ENCODE data around the gene NOC2L. TPM values are rescaled to one million over a fixed set of nuclear protein-coding genes. Genes with fewer than 3 reads are reported as not detected.

NOC2L gene
- total and polyA plus RNA-seq, 9 of the 15 experiments (the other 6 are each of a cell fraction or from before 2014, with no cell fraction given): 4.0 to 410 (median 200) TPM

DNA sequence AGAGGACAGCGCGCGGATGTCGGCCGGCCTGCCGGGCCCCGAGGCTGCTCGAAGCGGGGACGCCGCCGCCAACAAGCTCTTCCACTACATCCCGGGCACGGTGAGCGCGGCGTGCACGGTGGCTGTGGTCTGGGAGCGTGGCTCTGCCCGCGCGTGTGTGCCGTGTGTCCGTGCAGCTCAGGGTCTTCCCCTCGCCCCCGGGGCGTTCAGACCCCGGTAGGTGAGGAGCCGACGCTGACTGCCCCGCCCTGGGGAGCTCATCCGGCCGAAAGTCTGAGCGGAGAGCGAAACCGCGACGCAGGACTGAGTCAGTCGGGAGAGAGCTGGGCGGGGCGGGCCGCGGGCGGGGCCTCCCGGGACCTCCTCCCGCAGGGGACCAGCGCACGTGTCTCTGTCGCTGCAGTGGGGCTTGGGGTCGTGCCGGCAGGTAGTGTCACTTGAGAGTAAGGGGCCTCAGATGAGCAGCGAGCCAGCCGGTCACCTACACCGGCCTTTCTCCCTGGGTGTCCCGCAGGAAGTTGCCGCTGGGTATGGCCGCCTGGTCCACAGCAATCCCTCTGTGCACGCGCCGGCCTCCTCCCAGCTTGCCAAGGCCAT, 7.7 kb upstream of the NOC2L start (continued):
- no peak; the same call in 1 of the 2 replicates for TF ChIP-seq TCF7 (IDR thresholded peaks at IDR 0.05; ENCODE audit: borderline replicate concordance)
- TF ChIP-seq, protein P1, sequence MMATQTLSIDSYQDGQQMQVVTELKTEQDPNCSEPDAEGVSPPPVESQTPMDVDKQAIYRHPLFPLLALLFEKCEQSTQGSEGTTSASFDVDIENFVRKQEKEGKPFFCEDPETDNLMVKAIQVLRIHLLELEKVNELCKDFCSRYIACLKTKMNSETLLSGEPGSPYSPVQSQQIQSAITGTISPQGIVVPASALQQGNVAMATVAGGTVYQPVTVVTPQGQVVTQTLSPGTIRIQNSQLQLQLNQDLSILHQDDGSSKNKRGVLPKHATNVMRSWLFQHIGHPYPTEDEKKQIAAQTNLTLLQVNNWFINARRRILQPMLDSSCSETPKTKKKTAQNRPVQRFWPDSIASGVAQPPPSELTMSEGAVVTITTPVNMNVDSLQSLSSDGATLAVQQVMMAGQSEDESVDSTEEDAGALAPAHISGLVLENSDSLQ (IDR thresholded peaks at IDR 0.05): no peak
- TF ChIP-seq, protein P2, sequence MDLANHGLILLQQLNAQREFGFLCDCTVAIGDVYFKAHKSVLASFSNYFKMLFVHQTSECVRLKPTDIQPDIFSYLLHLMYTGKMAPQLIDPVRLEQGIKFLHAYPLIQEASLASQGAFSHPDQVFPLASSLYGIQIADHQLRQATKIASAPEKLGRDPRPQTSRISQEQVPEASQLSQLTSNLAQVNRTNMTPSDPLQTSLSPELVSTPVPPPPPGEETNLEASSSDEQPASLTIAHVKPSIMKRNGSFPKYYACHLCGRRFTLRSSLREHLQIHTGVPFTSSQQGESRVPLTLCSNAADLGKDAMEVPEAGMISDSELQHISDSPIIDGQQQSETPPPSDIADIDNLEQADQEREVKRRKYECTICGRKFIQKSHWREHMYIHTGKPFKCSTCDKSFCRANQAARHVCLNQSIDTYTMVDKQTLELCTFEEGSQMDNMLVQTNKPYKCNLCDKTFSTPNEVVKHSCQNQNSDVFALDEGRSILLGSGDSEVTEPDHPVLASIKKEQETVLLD (IDR thresholded peaks at IDR 0.05): no peak
- no peak; the same call in 1 of the 2 replicates for TF ChIP-seq NR1H2 (CRISPR knock-in tag; IDR thresholded peaks at IDR 0.05)
- TF ChIP-seq ILF3 (IDR thresholded peaks at IDR 0.05; ENCODE audit: borderline replicate concordance): no peak
- TF ChIP-seq EP400 (IDR thresholded peaks at IDR 0.05): no peak; the same call in 1 of the 2 replicates
- TF ChIP-seq TAF15 (IDR thresholded peaks at IDR 0.05; ENCODE audit: low read depth, low read length): no peak
- TF ChIP-seq, protein P3, sequence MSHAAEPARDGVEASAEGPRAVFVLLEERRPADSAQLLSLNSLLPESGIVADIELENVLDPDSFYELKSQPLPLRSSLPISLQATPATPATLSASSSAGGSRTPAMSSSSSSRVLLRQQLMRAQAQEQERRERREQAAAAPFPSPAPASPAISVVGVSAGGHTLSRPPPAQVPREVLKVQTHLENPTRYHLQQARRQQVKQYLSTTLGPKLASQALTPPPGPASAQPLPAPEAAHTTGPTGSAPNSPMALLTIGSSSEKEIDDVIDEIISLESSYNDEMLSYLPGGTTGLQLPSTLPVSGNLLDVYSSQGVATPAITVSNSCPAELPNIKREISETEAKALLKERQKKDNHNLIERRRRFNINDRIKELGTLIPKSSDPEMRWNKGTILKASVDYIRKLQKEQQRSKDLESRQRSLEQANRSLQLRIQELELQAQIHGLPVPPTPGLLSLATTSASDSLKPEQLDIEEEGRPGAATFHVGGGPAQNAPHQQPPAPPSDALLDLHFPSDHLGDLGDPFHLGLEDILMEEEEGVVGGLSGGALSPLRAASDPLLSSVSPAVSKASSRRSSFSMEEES (CRISPR knock-in tag; IDR thresholded peaks at IDR 0.05): no peak
- peak; percentile 14; the same call in 1 of the 2 replicates for TF ChIP-seq MBD2 (IDR thresholded peaks at IDR 0.05; ENCODE audit: borderline replicate concordance, low read depth)
- TF ChIP-seq, protein P4, sequence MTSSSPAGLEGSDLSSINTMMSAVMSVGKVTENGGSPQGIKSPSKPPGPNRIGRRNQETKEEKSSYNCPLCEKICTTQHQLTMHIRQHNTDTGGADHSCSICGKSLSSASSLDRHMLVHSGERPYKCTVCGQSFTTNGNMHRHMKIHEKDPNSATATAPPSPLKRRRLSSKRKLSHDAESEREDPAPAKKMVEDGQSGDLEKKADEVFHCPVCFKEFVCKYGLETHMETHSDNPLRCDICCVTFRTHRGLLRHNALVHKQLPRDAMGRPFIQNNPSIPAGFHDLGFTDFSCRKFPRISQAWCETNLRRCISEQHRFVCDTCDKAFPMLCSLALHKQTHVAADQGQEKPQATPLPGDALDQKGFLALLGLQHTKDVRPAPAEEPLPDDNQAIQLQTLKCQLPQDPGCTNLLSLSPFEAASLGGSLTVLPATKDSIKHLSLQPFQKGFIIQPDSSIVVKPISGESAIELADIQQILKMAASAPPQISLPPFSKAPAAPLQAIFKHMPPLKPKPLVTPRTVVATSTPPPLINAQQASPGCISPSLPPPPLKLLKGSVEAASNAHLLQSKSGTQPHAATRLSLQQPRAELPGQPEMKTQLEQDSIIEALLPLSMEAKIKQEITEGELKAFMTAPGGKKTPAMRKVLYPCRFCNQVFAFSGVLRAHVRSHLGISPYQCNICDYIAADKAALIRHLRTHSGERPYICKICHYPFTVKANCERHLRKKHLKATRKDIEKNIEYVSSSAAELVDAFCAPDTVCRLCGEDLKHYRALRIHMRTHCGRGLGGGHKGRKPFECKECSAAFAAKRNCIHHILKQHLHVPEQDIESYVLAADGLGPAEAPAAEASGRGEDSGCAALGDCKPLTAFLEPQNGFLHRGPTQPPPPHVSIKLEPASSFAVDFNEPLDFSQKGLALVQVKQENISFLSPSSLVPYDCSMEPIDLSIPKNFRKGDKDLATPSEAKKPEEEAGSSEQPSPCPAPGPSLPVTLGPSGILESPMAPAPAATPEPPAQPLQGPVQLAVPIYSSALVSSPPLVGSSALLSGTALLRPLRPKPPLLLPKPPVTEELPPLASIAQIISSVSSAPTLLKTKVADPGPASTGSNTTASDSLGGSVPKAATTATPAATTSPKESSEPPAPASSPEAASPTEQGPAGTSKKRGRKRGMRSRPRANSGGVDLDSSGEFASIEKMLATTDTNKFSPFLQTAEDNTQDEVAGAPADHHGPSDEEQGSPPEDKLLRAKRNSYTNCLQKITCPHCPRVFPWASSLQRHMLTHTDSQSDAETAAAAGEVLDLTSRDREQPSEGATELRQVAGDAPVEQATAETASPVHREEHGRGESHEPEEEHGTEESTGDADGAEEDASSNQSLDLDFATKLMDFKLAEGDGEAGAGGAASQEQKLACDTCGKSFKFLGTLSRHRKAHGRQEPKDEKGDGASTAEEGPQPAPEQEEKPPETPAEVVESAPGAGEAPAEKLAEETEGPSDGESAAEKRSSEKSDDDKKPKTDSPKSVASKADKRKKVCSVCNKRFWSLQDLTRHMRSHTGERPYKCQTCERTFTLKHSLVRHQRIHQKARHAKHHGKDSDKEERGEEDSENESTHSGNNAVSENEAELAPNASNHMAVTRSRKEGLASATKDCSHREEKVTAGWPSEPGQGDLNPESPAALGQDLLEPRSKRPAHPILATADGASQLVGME (CRISPR knock-in tag; IDR thresholded peaks at IDR 0.05): no peak
- peak; percentile 43 for TF ChIP-seq POLR2B (IDR thresholded peaks at IDR 0.05; ENCODE audit: low read depth, partially characterized antibody)
